Measurements from ENCODE around the gene HAS3. TPM values are rescaled to one million over a fixed set of nuclear protein-coding genes. Genes with fewer than 3 reads are reported as not detected.

HAS3 gene
- total RNA-seq, 1 experiment from 2014 or later = 66.9 TPM

- ChIA-PET POLR2A (interaction anchor here (0.7 to 0.9 kb wide), 3 partner anchors 10 to 30 kb away, joined by 3 read pairs; no protein-coding TSS in a partner anchor), CTCF (interaction anchor here (0.9 to 1.9 kb wide), 12 partner anchors 10 to 206 kb away, joined by 3 to 9 read pairs (median 4); no protein-coding TSS in a partner anchor)
- ATAC-seq (peak; percentile 12), DNase-seq (ENCODE audit: low spot score) (peak; percentile 40)
- H3K4me3 Mint-ChIP-seq = peak overlapping the region; percentile 88
- H3K27ac Mint-ChIP-seq = peak overlapping the region; percentile 80
- H3K36me3 Mint-ChIP-seq = peaks cover 36% of the 10 kb centered on the region
- peaks cover 57% of the 10 kb centered on the region for H3K4me1 Mint-ChIP-seq
- peaks cover 6% of the 10 kb centered on the region; the same call in 1 of the 2 replicates for H3K27me3 Mint-ChIP-seq (ENCODE audit: low read depth)
- H3K9me3 Mint-ChIP-seq = no peaks in the 10 kb centered on the region
- TF ChIP-seq TP53 (CRISPR knock-in tag; IDR thresholded peaks at IDR 0.05) = 0 out of 2 replicates have a peak, but pooled peaks have one; percentile 44
- TF ChIP-seq ARID4B (CRISPR knock-in tag; IDR thresholded peaks at IDR 0.05; ENCODE audit: borderline replicate concordance) = 0 out of 2 replicates have a peak, but pooled peaks have one; percentile 25
- no peak for TF ChIP-seq MXD4 (CRISPR knock-in tag; IDR thresholded peaks at IDR 0.05; ENCODE audit: borderline replicate concordance)
- TF ChIP-seq ZNF425 (CRISPR knock-in tag; conservative IDR thresholded peaks at IDR 0.05) = no peak
- TF ChIP-seq ZBTB21 (CRISPR knock-in tag; IDR thresholded peaks at IDR 0.05; ENCODE audit: borderline replicate concordance) = no peak
- TF ChIP-seq TEAD1 (CRISPR knock-in tag; IDR thresholded peaks at IDR 0.05) = peak; percentile 57; the same call in 1 of the 2 replicates
- TF ChIP-seq NR3C1 (CRISPR knock-in tag; conservative IDR thresholded peaks at IDR 0.05; ENCODE audit: low read depth) = peak; percentile 63; the same call in 1 of the 2 replicates
- TF ChIP-seq E2F1 (CRISPR knock-in tag; IDR thresholded peaks at IDR 0.05) = no peak
- TF ChIP-seq STAT6 (CRISPR knock-in tag; conservative IDR thresholded peaks at IDR 0.05; ENCODE audit: low read depth) = peak; percentile 14; the same call in 1 of the 2 replicates
- peak; percentile 28; the same call in 1 of the 2 replicates for TF ChIP-seq NFE2L1 (CRISPR knock-in tag; IDR thresholded peaks at IDR 0.05)
- TF ChIP-seq ZNF281 (CRISPR knock-in tag; IDR thresholded peaks at IDR 0.05) = no peak
- peak; percentile 68; the same call in 1 of the 2 replicates for TF ChIP-seq ETV6 (CRISPR knock-in tag; IDR thresholded peaks at IDR 0.05)
- TF ChIP-seq USF1 (CRISPR knock-in tag; IDR thresholded peaks at IDR 0.05) = 0 out of 2 replicates have a peak, but pooled peaks have one; percentile 41
- TF ChIP-seq E2F4 (CRISPR knock-in tag; IDR thresholded peaks at IDR 0.05; ENCODE audit: borderline replicate concordance, low read depth) = no peak
- no peak for TF ChIP-seq FOXK1 (CRISPR knock-in tag; IDR thresholded peaks at IDR 0.05)
- no peak for TF ChIP-seq PRRX2 (CRISPR knock-in tag; IDR thresholded peaks at IDR 0.05)
- TF ChIP-seq SP1 (CRISPR knock-in tag; conservative IDR thresholded peaks at IDR 0.05) = peak; percentile 53; the same call in 1 of the 2 replicates
Observed at GRCh38 chr16:69108064-69108904, 2.8 kb downstream of the HAS3 start.
